Karpas-422 (cell line): ENCODE results near the gene FCHSD2. TPM values are rescaled to one million over a fixed set of nuclear protein-coding genes. Genes with fewer than 3 reads are reported as not detected.
"Not testable (repeated sequence)": the region's sequence is repeated elsewhere in the genome, so short reads cannot be mapped to it uniquely, and the experiment has no call there.

Experiments used
- DNase-seq: peaks from one replicate; pipeline ENCODE4 v3.0.0-alpha.2; 2015
- H2AFZ ChIP-seq: fragments of 200-600 bp; sonication (generic); 2 replicates; pipeline ENCODE4 v1.6.1; 2014; ENCODE audit warnings: antibody characterized with exemption, low read length, mixed read lengths
- H3K27ac ChIP-seq: fragments of 200-600 bp; sonication (generic); 2 replicates; pipeline ENCODE4 v1.5.1; 2014; ENCODE audit warnings: mild to moderate bottlenecking, low read length, moderate library complexity
- H3K27me3 ChIP-seq: fragments of 200-600 bp; sonication (generic); 2 replicates; pipeline ENCODE4 v1.6.1; 2014; ENCODE audit warnings: low read length, mixed read lengths
- H3K36me3 ChIP-seq: fragments of 200-600 bp; sonication (generic); 2 replicates; pipeline ENCODE4 v1.6.1; 2014; ENCODE audit warnings: low read length, mixed read lengths; ENCODE audit not compliant: insufficient read depth
- H3K4me1 ChIP-seq: fragments of 200-600 bp; sonication (generic); 2 replicates; pipeline ENCODE4 v1.6.1; 2014; ENCODE audit warnings: mild to moderate bottlenecking, low read length, mixed read lengths
- H3K4me2 ChIP-seq: fragments of 200-600 bp; sonication (generic); 2 replicates; pipeline ENCODE4 v1.6.1; 2014; ENCODE audit warnings: low read length, low read depth, mild to moderate bottlenecking; ENCODE audit not compliant: poor library complexity, severe bottlenecking
- H3K4me3 ChIP-seq: fragments of 200-600 bp; sonication (generic); 2 replicates; pipeline ENCODE4 v1.5.1; 2014; ENCODE audit warnings: mild to moderate bottlenecking, antibody characterized with exemption, low read length, mixed read lengths
- H3K79me2 ChIP-seq: fragments of 200-600 bp; sonication (generic); 2 replicates; pipeline ENCODE4 v1.6.1; 2014; ENCODE audit warnings: mild to moderate bottlenecking, low read length, mixed read lengths
- H3K9ac ChIP-seq: fragments of 200-600 bp; sonication (generic); 2 replicates; pipeline ENCODE4 v1.6.0; 2014; ENCODE audit warnings: low read length
- H3K9me2 ChIP-seq: fragments of 200-600 bp; sonication (generic), shearing (Covaris generic); replicated peaks from 2 replicates; pipeline ENCODE4 v1.6.0; 2014; ENCODE audit warnings: mild to moderate bottlenecking, low read length, moderate library complexity; ENCODE audit not compliant: insufficient read depth
- H3K9me3 ChIP-seq: fragments of 300-700, 200-600 bp; sonication (generic); 2 replicates; pipeline ENCODE4 v1.6.1; 2014; ENCODE audit warnings: low read length, mixed read lengths
- H4K20me1 ChIP-seq: fragments of 200-600 bp; sonication (generic); 2 replicates; pipeline ENCODE4 v1.6.1; 2014; ENCODE audit warnings: mild to moderate bottlenecking, antibody characterized with exemption, low read length, low read depth; ENCODE audit not compliant: insufficient read depth
- total RNA-seq: library from RNA; depleted of rRNA; stranded (reverse); fragments of >200 nt; shearing (Covaris generic); gene quantifications from 2 replicates; pipeline ENCODE4 v1.2.3, GENCODE V29; 2014; ENCODE audit warnings: low replicate concordance

Gene FCHSD2
- total RNA-seq, 1 experiment from 2014 or later, result 48.2 TPM

- Histone ChIP-seq H3K27me3 (no peaks in the 10 kb centered on the region), H4K20me1 (no peaks in the 10 kb centered on the region), H3K9ac (peak overlapping the region; percentile 85), H3K27ac (peak overlapping the region; percentile 80), H3K79me2 (peaks cover 3% of the 10 kb centered on the region; the same call in 1 of the 2 replicates), H3K4me1 (peaks cover 41% of the 10 kb centered on the region), H3K9me2 (no peaks in the 10 kb centered on the region), H2AFZ (peak overlapping the region; percentile 63; the same call in 1 of the 2 replicates), H3K36me3 (no peaks in the 10 kb centered on the region), H3K4me2 (peak overlapping the region; percentile 95), H3K4me3 (peak overlapping the region; percentile 87), H3K9me3 (no peaks in the 10 kb centered on the region)
- DNase-seq, result no peak
Measured at GRCh38 chr11:72815110-72815618, 327.0 kb downstream of the FCHSD2 start.

- peak within 1 kb of the TSS; percentile 87 for H3K4me3 ChIP-seq
- peaks cover 41% of the 10 kb centered on the region for H3K4me1 ChIP-seq
- H3K9me3 ChIP-seq, result no peaks in the 10 kb centered on the region
- H3K27ac ChIP-seq, result peak within 1 kb of the TSS; percentile 80
- peak within 1 kb of the TSS; percentile 85 for H3K9ac ChIP-seq
- peak; percentile 94 for DNase-seq
- no peaks in the 10 kb centered on the region for H4K20me1 ChIP-seq
- no peaks in the 10 kb centered on the region for H3K9me2 ChIP-seq
- H3K79me2 ChIP-seq, result peaks cover 3% of the 10 kb centered on the region; the same call in 1 of the 2 replicates
- H3K27me3 ChIP-seq, result no peaks in the 10 kb centered on the region
- peak within 1 kb of the TSS; percentile 63 for H2AFZ ChIP-seq
- H3K36me3 ChIP-seq, result no peaks in the 10 kb centered on the region
- peak within 1 kb of the TSS; percentile 95 for H3K4me2 ChIP-seq
Measured at GRCh38 chr11:72814286-72815109, 327.6 kb downstream of the FCHSD2 start, which contains the start of gene ATG16L2. ATG16L2 (plus strand) TSS chr11:72814411; CDS start chr11:72814446, 35 bp downstream.

GRCh38 chr11:72813740-72814285, 328.3 kb downstream of the FCHSD2 start:
- DNase-seq, result peak; percentile 91

GRCh38 chr11:72812967-72813739, 329.0 kb downstream of the FCHSD2 start:
- H3K4me1 ChIP-seq, result peaks cover 41% of the 10 kb centered on the region
- H3K9me2 ChIP-seq, result no peaks in the 10 kb centered on the region
- no peaks in the 10 kb centered on the region for H4K20me1 ChIP-seq
- peak overlapping the region; percentile 63 for H2AFZ ChIP-seq
- DNase-seq, result peak; percentile 87
- H3K27ac ChIP-seq, result peak overlapping the region; percentile 80
- peak overlapping the region; percentile 85 for H3K9ac ChIP-seq
- H3K9me3 ChIP-seq, result no peaks in the 10 kb centered on the region
- H3K27me3 ChIP-seq, result no peaks in the 10 kb centered on the region
- no peaks in the 10 kb centered on the region for H3K36me3 ChIP-seq
- peak overlapping the region; percentile 95 for H3K4me2 ChIP-seq
- peaks cover 3% of the 10 kb centered on the region; the same call in 1 of the 2 replicates for H3K79me2 ChIP-seq
- peak overlapping the region; percentile 87 for H3K4me3 ChIP-seq

More at GRCh38 chr11:72813740-72814285, 328.3 kb downstream of the FCHSD2 start:
- H3K27me3 ChIP-seq, result no peaks in the 10 kb centered on the region
- peak overlapping the region; percentile 87 for H3K4me3 ChIP-seq
- H3K4me1 ChIP-seq, result peaks cover 41% of the 10 kb centered on the region
- peaks cover 3% of the 10 kb centered on the region; the same call in 1 of the 2 replicates for H3K79me2 ChIP-seq
- H3K9ac ChIP-seq, result peak overlapping the region; percentile 85
- no peaks in the 10 kb centered on the region for H3K9me3 ChIP-seq
- peak overlapping the region; percentile 95 for H3K4me2 ChIP-seq
- H2AFZ ChIP-seq, result peak overlapping the region; percentile 63
- H3K27ac ChIP-seq, result peak overlapping the region; percentile 80
- H3K36me3 ChIP-seq, result no peaks in the 10 kb centered on the region
- no peaks in the 10 kb centered on the region for H4K20me1 ChIP-seq
- no peaks in the 10 kb centered on the region for H3K9me2 ChIP-seq

- no peaks in the 10 kb centered on the region for H4K20me1 ChIP-seq
- H3K79me2 ChIP-seq, result peaks cover 3% of the 10 kb centered on the region; the same call in 1 of the 2 replicates
- no peaks in the 10 kb centered on the region for H3K36me3 ChIP-seq
- no peaks in the 10 kb centered on the region for H3K9me2 ChIP-seq
- no peaks in the 10 kb centered on the region for H3K27me3 ChIP-seq
- H2AFZ ChIP-seq, result peak overlapping the region; percentile 63
- H3K4me2 ChIP-seq, result peak overlapping the region; percentile 95
- H3K27ac ChIP-seq, result 0 out of 2 replicates have a peak overlapping the region, but pooled peaks have one; percentile 1
- DNase-seq, result no peak
- peaks cover 41% of the 10 kb centered on the region for H3K4me1 ChIP-seq
- H3K9ac ChIP-seq, result peak overlapping the region; percentile 85
- H3K4me3 ChIP-seq, result peak overlapping the region; percentile 87
- no peaks in the 10 kb centered on the region for H3K9me3 ChIP-seq
Measured at GRCh38 chr11:72812604-72812966, 329.5 kb downstream of the FCHSD2 start.

- Histone ChIP-seq H3K4me2 (peak overlapping the region; percentile 95), H3K4me1 (peaks cover 41% of the 10 kb centered on the region)
- not testable (repeated sequence) for H3K27ac ChIP-seq, H3K9me2 ChIP-seq, H2AFZ ChIP-seq, H3K9ac ChIP-seq, H3K27me3 ChIP-seq, H3K36me3 ChIP-seq, H3K9me3 ChIP-seq, H4K20me1 ChIP-seq, H3K4me3 ChIP-seq, DNase-seq, H3K79me2 ChIP-seq
Measured at GRCh38 chr11:72811686-72812085, 330.4 kb downstream of the FCHSD2 start.

- no peak overlapping the region for H3K4me2 ChIP-seq
- no peaks in the 10 kb centered on the region for H3K9me2 ChIP-seq
- H3K36me3 ChIP-seq, result no peaks in the 10 kb centered on the region
- H3K27ac ChIP-seq, result no peak overlapping the region
- DNase-seq, result no peak
- no peak overlapping the region for H2AFZ ChIP-seq
- H4K20me1 ChIP-seq, result no peaks in the 10 kb centered on the region
- peaks cover 3% of the 10 kb centered on the region; the same call in 1 of the 2 replicates for H3K79me2 ChIP-seq
- H3K9ac ChIP-seq, result no peak overlapping the region
- H3K4me1 ChIP-seq, result peaks cover 16% of the 10 kb centered on the region
- H3K4me3 ChIP-seq, result no peak overlapping the region
- no peaks in the 10 kb centered on the region for H3K27me3 ChIP-seq
- no peaks in the 10 kb centered on the region for H3K9me3 ChIP-seq
Measured at GRCh38 chr11:72808331-72808798, 333.8 kb downstream of the FCHSD2 start.
